Psoas muscle (tissue), 8 donors: ENCODE results near the gene PSMB7. TPM values are rescaled to one million over a fixed set of nuclear protein-coding genes. Genes with fewer than 3 reads are reported as not detected.
A peak's percentile ranks its signal among the peaks of the same experiment; 100 is the strongest.

Source experiments
- ATAC-seq, 4 donors: fragments of 200-7000 bp; cut with Tn5 transposase; one replicate each; pipeline ENCODE4 v1.9.1; 2020; ENCODE audit warnings: moderate library complexity in 3 of 4, mild to moderate bottlenecking in 2 of 4
- DNase-seq, 2 donors: peaks; one replicate each; pipeline ENCODE4 v3.0.0-alpha.2; 2020
- H3K27ac ChIP-seq: fragments of 200-600 bp; one replicate; pipeline ENCODE4 v1.8.0; 2022
- H3K27me3 ChIP-seq, 3 donors: fragments of 200-600 bp in 1 of 3; one replicate each; pipeline versions ENCODE4 v1.6.1 to v1.8.0; 2013 to 2022; ENCODE audit warnings: low read length in 2 of 3, mild to moderate bottlenecking in 2 of 3, moderate library complexity in 1 of 3; ENCODE audit not compliant: insufficient read depth in 3 of 3
- H3K36me3 ChIP-seq, 2 donors: fragments of 200-600 bp in 1 of 2; one replicate each; pipeline versions ENCODE4 v1.6.1 to v1.8.0; 2013 to 2022; ENCODE audit warnings: low read depth in 1 of 2, mild to moderate bottlenecking in 1 of 2, moderate library complexity in 1 of 2; ENCODE audit not compliant: insufficient read depth in 1 of 2
- H3K4me1 ChIP-seq: fragments of 200-600 bp; one replicate; pipeline ENCODE4 v1.8.0; 2022
- H3K4me3 ChIP-seq: fragments of 200-600 bp; one replicate; pipeline ENCODE4 v1.8.0; 2022; ENCODE audit warnings: mild to moderate bottlenecking
- H3K9me3 ChIP-seq: fragments of 200-600 bp; one replicate; pipeline ENCODE4 v1.8.0; 2022
- WGBS, 3 donors: extraction: QIAGEN DNeasy Blood & Tissue Kit; methylation state at CpG; one replicate each; pipeline versions ENCODE4 v1.1.6 to v1.1.7; 2013; 5-methylcytosine and 5-hydroxymethylcytosine counted together
- intact Hi-C, 2 donors: fragments of 100-400 bp; cut with DNase I; formaldehyde crosslinking; loops; one replicate each; pipeline versions ENCODE4 v1.11.0 to v1.14.2; 2022
- polyA plus RNA-seq, 3 donors: library from polyadenylated mRNA; stranded (reverse); fragments of 200-250 nt; gene quantifications; one replicate each; pipeline ENCODE4 v1.2.3, GENCODE V29; 2013
- total RNA-seq, 4 donors: library from RNA; stranded (reverse); fragmentation: NEBNext Ultra II Directional in 2 of 4; extraction: Animal tissue kit (Norgen Biotek cat#: 25700) in 2 of 4; gene quantifications; one replicate each; pipeline versions ENCODE4 v1.2.1 to v1.2.4, GENCODE V29; 2021 to 2023
- TF ChIP-seq, protein P1 (sequence below): fragments of 200-600 bp; IDR thresholded peaks from one replicate; pipeline ENCODE4 v1.8.0; 2022; ENCODE audit warnings: antibody characterized with exemption
- donor health status: healthy with polysubstance abuse.
- donor health status: DM: no; HTN: no; CAD: no; lungs with moderate emphysema.
- donor health status: Bipolar disorder and iron deficiency.
- donor health status: healthy.
- donor health status: DM: yes; HTN: yes; CAD: no.
- donor health status: DM: no; HTN: no; CAD: no.
- donor health status: DM: no; HTN: no; CAD: no.
- donor health status: DM: yes; HTN: yes; CAD: no.

The PSMB7 gene
- total and polyA plus RNA-seq, 7 donors, result 144 to 421 (median 189) TPM

DNA sequence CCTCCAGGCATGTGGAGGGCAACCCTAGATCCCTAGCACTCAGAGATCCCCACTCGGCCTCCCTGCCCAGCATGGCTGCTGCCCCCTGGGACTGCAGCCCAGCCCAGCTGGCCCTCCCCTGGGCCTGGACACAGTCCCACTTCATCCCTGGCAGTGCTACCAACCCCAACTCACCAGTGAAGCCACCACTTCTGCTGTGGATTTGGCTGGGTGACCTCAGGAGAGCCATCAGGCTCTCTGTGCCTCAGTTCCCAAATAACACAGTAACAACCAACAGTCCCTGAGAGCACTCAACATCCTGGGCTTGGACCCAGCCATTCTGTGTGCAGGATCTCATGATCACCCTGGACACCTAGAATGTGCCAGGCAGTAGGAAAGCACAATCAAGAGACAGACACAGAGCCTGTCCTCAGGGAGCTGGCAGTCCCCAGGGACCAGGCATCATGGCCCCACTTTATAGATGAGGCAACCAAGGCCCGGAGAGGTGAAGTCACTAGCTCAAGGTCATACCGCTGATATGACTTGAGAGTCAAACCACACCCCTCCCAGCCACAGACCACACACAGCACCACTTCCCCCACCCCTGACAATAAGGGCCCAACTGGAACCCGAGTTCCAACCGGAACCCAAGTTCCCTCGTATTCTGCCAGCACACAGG lies 4.7 kb upstream of the PSMB7 start:
- ATAC-seq (no peak), DNase-seq (no peak)
- intact Hi-C loops, result loop anchor here in 1 of 2 donors (5.0 kb wide), 1 partner anchor 117 kb away; no protein-coding TSS in a partner anchor
- Histone ChIP-seq H3K27ac (no peak overlapping the region), H3K4me1 (no peaks in the 10 kb centered on the region), H3K4me3 (no peak overlapping the region), H3K36me3 (no peaks in the 10 kb centered on the region), H3K27me3 (no peaks in the 10 kb centered on the region), H3K9me3 (no peaks in the 10 kb centered on the region)
- TF ChIP-seq, protein P1, sequence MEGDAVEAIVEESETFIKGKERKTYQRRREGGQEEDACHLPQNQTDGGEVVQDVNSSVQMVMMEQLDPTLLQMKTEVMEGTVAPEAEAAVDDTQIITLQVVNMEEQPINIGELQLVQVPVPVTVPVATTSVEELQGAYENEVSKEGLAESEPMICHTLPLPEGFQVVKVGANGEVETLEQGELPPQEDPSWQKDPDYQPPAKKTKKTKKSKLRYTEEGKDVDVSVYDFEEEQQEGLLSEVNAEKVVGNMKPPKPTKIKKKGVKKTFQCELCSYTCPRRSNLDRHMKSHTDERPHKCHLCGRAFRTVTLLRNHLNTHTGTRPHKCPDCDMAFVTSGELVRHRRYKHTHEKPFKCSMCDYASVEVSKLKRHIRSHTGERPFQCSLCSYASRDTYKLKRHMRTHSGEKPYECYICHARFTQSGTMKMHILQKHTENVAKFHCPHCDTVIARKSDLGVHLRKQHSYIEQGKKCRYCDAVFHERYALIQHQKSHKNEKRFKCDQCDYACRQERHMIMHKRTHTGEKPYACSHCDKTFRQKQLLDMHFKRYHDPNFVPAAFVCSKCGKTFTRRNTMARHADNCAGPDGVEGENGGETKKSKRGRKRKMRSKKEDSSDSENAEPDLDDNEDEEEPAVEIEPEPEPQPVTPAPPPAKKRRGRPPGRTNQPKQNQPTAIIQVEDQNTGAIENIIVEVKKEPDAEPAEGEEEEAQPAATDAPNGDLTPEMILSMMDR, result no peak
- WGBS, 3 donors, result 66 to 79% (median 70%) methylated on average over 6 of the region's 6 CpGs

DNA sequence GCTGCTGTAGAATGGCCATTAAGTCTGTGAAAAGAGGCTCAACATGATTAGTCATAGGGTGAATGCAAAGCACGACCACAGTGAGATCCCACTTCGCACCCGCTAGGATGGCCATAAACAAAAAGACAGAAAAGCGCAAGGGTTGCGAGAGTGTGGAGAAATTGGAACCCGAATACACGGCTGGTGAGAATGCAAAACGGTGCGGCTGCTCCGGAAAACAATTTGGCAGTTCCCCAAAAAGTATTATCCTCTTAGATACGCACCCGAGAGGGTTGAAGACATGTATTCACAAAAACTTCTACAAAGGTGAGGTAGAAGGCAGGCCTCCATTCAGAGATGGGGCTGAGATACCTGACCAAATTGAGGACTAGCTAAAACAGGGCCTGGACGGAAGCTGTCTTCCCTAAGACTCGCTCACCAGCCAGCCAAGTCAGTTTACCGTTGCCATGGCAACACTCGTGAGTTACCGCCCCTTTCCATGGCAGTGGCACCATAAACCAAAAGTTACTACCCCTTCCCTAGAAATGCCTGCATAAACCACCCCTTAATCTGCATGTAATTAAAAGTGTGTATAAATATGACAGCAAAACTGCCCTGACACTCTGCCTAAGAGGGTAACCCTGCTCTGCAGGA lies 726 bp upstream of the PSMB7 start:
- intact Hi-C loops, result no loop called here
- ATAC-seq (no peak), DNase-seq (no peak)
- Histone ChIP-seq H3K36me3 (peaks cover 19 to 33% of the 10 kb centered on the region in 2 donors), H3K27me3 (no peaks in the 10 kb centered on the region), H3K27ac (no peak overlapping the region), H3K4me3 (peak overlapping the region; percentile 77), H3K4me1 (peaks cover 12% of the 10 kb centered on the region), H3K9me3 (no peaks in the 10 kb centered on the region)
- TF ChIP-seq, protein P1, result no peak
- WGBS, 3 donors, result 50 to 61% (median 51%) methylated on average over 17 of the region's 17 CpGs

DNA sequence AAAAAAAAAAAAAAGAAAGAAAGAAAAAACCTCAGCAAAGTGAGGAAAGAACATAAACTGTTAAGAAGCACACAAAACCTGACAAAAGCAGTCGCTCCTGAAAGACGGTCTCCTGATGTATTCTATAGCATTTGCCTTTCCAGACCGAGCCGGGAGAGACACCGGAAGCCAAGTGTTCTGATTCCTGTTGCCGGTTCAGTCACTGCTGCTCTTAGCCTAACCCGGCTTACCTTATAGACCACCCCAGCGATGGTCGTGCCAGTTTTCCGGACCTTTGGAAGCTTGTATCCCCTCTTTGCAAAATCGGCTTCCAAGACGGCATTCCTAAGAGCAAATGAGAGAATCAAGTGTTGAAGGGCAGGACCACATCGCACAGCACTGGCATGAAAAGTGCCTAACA lies 630 bp downstream of the PSMB7 start:
- Histone ChIP-seq H3K4me1 (peaks cover 12% of the 10 kb centered on the region), H3K27me3 (no peaks in the 10 kb centered on the region), H3K9me3 (no peaks in the 10 kb centered on the region), H3K27ac (peak overlapping the region; percentile 80), H3K4me3 (peak overlapping the region; percentile 77), H3K36me3 (peaks cover 24 to 44% of the 10 kb centered on the region in 2 donors)
- 8 to 11% (median 9%) methylated on average over 13 of the region's 13 CpGs for WGBS, 3 donors
- intact Hi-C loops, result no loop called here
- DNase-seq, result no peak
- peak in 1 of 4 donors; percentile 23 for ATAC-seq
- TF ChIP-seq, protein P1, result no peak

DNA sequence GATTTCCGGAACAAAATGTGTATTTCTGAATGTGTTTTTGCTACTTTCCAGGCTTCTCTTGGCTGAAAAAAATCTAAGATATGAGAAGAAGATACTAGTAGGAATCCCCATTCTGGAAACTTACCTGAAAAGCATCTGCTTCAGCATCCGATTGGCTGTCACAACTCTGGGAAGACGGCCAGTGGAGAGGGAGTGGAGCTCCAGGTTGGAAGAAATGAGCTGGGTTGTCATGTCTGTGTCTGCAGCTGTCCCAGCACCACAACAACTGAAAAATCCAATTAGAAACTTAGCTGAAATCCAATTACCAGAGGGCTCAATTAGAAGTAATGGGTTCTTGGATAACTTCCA lies 3.0 kb downstream of the PSMB7 start:
- H3K9me3 ChIP-seq, result no peaks in the 10 kb centered on the region
- WGBS, 3 donors, result 75 to 89% (median 80%) methylated on average over 3 of the region's 3 CpGs
- TF ChIP-seq, protein P1, result no peak
- H3K4me3 ChIP-seq, result no peak overlapping the region
- DNase-seq (no peak), ATAC-seq (no peak)
- no peak overlapping the region for H3K27ac ChIP-seq
- no peaks in the 10 kb centered on the region for H3K27me3 ChIP-seq
- peaks cover 24 to 67% of the 10 kb centered on the region in 2 donors for H3K36me3 ChIP-seq
- peaks cover 12% of the 10 kb centered on the region for H3K4me1 ChIP-seq
- intact Hi-C loops, result no loop called here
